Measurements from ENCODE around the gene FN1. TPM values are rescaled to one million over a fixed set of nuclear protein-coding genes. Genes with fewer than 3 reads are reported as not detected.

The FN1 gene
- polyA plus RNA-seq, 2 of the 4 experiments (the other 2 are of a cell fraction): 203 to 500 TPM

DNA sequence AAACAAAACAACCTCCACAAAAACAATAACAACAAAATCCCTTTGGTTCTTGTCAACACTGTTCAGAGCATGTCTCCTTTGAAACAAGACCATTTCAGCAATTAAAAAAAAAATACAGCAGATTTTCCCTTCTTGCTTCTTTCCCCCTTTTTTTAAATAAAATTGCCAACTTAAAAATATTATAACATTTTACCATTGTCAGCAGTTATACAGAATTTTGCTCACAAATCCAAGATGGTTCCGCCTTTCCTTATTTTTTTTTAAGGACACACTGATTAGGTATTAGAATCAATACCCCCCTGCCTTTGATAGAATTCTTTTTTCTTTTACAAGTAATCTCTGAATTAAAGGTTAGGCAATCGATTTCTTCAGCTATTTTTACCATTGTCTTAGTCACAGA is 48.7 kb upstream of the FN1 start:
- peak; percentile 1 for TF ChIP-seq MAFK (IDR thresholded peaks at IDR 0.05; ENCODE audit: partially characterized antibody)
- no peak for TF ChIP-seq ZC3H11A (IDR thresholded peaks at IDR 0.05)
- no peak for FAIRE-seq

GRCh38 chr2:215483431-215483830 is 47.6 kb upstream of the FN1 start:
- CTCF ChIA-PET: no interaction called here
- POLR2A ChIA-PET: no interaction called here
- no peak for ATAC-seq

More for the DNA sequence above, 48.7 kb upstream of the FN1 start:
- ATAC-seq: no peak
- no peaks in the 10 kb centered on the region for H3K9me3 ChIP-seq
- CTCF ChIA-PET: interaction anchor here (0.6 kb wide), 1 partner anchor 22 kb away, joined by 4 read pairs; no protein-coding TSS in a partner anchor
- no peak overlapping the region for H3K4me3 ChIP-seq
- WGBS (ENCODE audit: missing lambda C conversion rate): 47% methylated on average over 2 of the region's 2 CpGs
- H3K4me1 ChIP-seq: no peaks in the 10 kb centered on the region
- H3K4me2 ChIP-seq: no peak overlapping the region
- no peak overlapping the region for H3K27ac ChIP-seq
- DNase-seq (ENCODE audit: low read depth in 1 of 2, low spot score in 1 of 2): no peak
- POLR2A ChIA-PET: no interaction called here

DNA sequence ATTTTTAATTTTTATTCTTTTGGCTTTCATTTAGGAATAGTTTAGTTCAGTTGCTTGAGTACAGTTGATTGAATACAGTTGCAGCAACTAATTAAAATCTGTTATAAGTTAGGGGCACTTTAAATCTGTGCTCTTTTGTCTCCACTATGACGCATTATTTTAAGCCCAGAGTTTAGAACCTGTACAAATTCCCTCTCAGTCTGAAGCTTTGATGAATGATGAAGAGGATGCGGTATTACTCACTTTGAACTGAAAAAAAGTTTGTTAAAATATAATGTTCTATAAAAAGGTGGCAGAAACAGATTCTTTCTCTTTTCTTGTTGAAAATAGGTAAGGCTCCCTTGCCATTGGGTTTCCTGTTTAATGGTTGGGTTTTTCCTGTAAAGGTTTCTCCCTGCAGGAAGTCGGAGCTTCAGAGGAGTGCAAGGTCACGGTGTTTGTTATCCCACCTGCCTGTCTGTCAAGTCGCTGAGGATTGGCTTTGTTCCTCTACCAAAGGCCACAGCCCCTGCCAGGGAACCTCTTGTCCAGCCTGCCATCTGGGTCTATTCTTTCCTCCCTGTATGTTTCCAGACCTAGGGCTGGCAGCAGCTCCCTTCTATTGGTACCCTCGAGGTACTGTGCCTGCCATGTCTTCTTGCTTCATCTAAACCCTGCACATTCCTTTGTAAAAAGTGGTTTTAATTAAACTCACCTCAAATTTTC is 43.8 kb upstream of the FN1 start:
- Histone ChIP-seq H3K4me3 (no peak overlapping the region), H3K4me1 (no peaks in the 10 kb centered on the region), H3K27ac (no peak overlapping the region), H3K4me2 (no peak overlapping the region), H3K9me3 (no peaks in the 10 kb centered on the region)
- ATAC-seq (no peak), DNase-seq (ENCODE audit: low read depth in 1 of 2, low spot score in 1 of 2) (no peak), FAIRE-seq (no peak)
- POLR2A ChIA-PET: no interaction called here
- CTCF ChIA-PET: no interaction called here
- TF ChIP-seq TFCP2L1 (CRISPR knock-in tag; IDR thresholded peaks at IDR 0.05) (no peak), HDAC2 (IDR thresholded peaks at IDR 0.05) (no peak), KDM1A (IDR thresholded peaks at IDR 0.05; ENCODE audit: low read depth) (no peak), CEBPB (IDR thresholded peaks at IDR 0.05) (no peak), HEYL (CRISPR knock-in tag; IDR thresholded peaks at IDR 0.05) (no peak), HOXA7 (CRISPR knock-in tag; IDR thresholded peaks at IDR 0.05) (no peak), POLR2A (IDR thresholded peaks at IDR 0.05; ENCODE audit: low read length) (no peak), JUN (IDR thresholded peaks at IDR 0.05) (no peak), PHF8 (IDR thresholded peaks at IDR 0.05; ENCODE audit: borderline replicate concordance, low read depth) (no peak), FOXS1 (CRISPR knock-in tag; IDR thresholded peaks at IDR 0.05) (no peak), TP53 (CRISPR knock-in tag; IDR thresholded peaks at IDR 0.05) (no peak), E2F6 (IDR thresholded peaks at IDR 0.05; ENCODE audit: borderline replicate concordance, low read depth) (no peak), RNF2 (IDR thresholded peaks at IDR 0.05; ENCODE audit: borderline replicate concordance, low read depth) (no peak), SMC3 (IDR thresholded peaks at IDR 0.05) (no peak), HOXB13 (CRISPR knock-in tag; IDR thresholded peaks at IDR 0.05; ENCODE audit: low read depth) (no peak), EHF (CRISPR knock-in tag; IDR thresholded peaks at IDR 0.05) (no peak)
- TF ChIP-seq, protein P1, sequence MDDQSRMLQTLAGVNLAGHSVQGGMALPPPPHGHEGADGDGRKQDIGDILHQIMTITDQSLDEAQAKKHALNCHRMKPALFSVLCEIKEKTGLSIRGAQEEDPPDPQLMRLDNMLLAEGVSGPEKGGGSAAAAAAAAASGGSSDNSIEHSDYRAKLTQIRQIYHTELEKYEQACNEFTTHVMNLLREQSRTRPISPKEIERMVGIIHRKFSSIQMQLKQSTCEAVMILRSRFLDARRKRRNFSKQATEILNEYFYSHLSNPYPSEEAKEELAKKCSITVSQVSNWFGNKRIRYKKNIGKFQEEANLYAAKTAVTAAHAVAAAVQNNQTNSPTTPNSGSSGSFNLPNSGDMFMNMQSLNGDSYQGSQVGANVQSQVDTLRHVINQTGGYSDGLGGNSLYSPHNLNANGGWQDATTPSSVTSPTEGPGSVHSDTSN (IDR thresholded peaks at IDR 0.05): no peak
- TF ChIP-seq, protein P2, sequence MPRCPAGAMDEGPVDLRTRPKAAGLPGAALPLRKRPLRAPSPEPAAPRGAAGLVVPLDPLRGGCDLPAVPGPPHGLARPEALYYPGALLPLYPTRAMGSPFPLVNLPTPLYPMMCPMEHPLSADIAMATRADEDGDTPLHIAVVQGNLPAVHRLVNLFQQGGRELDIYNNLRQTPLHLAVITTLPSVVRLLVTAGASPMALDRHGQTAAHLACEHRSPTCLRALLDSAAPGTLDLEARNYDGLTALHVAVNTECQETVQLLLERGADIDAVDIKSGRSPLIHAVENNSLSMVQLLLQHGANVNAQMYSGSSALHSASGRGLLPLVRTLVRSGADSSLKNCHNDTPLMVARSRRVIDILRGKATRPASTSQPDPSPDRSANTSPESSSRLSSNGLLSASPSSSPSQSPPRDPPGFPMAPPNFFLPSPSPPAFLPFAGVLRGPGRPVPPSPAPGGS (IDR thresholded peaks at IDR 0.05): no peak
- TF ChIP-seq, protein P3, sequence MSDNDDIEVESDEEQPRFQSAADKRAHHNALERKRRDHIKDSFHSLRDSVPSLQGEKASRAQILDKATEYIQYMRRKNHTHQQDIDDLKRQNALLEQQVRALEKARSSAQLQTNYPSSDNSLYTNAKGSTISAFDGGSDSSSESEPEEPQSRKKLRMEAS (IDR thresholded peaks at IDR 0.05): no peak
- WGBS (ENCODE audit: missing lambda C conversion rate): 64% methylated on average over 6 of the region's 6 CpGs

More at GRCh38 chr2:215483431-215483830, 47.6 kb upstream of the FN1 start:
- no peak overlapping the region for H3K4me2 ChIP-seq
- no peaks in the 10 kb centered on the region for H3K4me1 ChIP-seq
- TF ChIP-seq FOSL2 (IDR thresholded peaks at IDR 0.05) (no peak), FOSL2 (CRISPR knock-in tag; IDR thresholded peaks at IDR 0.05) (no peak), HOXB5 (CRISPR knock-in tag; IDR thresholded peaks at IDR 0.05) (no peak), CHD4 (IDR thresholded peaks at IDR 0.05; ENCODE audit: borderline replicate concordance) (no peak), EHF (CRISPR knock-in tag; IDR thresholded peaks at IDR 0.05) (no peak), MAZ (IDR thresholded peaks at IDR 0.05; ENCODE audit: borderline replicate concordance, low read depth, low read length) (no peak), KDM5A (IDR thresholded peaks at IDR 0.05) (no peak), EHMT2 (IDR thresholded peaks at IDR 0.05; ENCODE audit: low read depth) (no peak), NPAS2 (CRISPR knock-in tag; IDR thresholded peaks at IDR 0.05; ENCODE audit: borderline replicate concordance) (no peak), FOXS1 (CRISPR knock-in tag; IDR thresholded peaks at IDR 0.05) (no peak), FOSB (CRISPR knock-in tag; IDR thresholded peaks at IDR 0.05) (no peak), RAD21 (conservative IDR thresholded peaks at IDR 0.05 in 1 of 2, IDR thresholded peaks at IDR 0.05 in 1 of 2) (no peak), HDAC2 (IDR thresholded peaks at IDR 0.05) (no peak), RARB (CRISPR knock-in tag; IDR thresholded peaks at IDR 0.05) (no peak), HEYL (CRISPR knock-in tag; IDR thresholded peaks at IDR 0.05) (no peak), HOXB13 (CRISPR knock-in tag; IDR thresholded peaks at IDR 0.05; ENCODE audit: low read depth) (no peak), SREBF2 (IDR thresholded peaks at IDR 0.05) (no peak)
- TF ChIP-seq, protein P2 (IDR thresholded peaks at IDR 0.05): no peak
- TF ChIP-seq, protein P1 (IDR thresholded peaks at IDR 0.05): no peak
- FAIRE-seq (no peak), DNase-seq (ENCODE audit: low read depth in 1 of 2, low spot score in 1 of 2) (no peak)
- H3K27ac ChIP-seq: no peak overlapping the region
- 65% methylated on average over 3 of the region's 3 CpGs for WGBS (ENCODE audit: missing lambda C conversion rate)
- H3K9me3 ChIP-seq: no peaks in the 10 kb centered on the region
- no peak overlapping the region for H3K4me3 ChIP-seq

Measured in A549 (cell line).